Rectal smooth muscle tissue (tissue), 1 donor: ENCODE data around the gene CNRIP1.
"Not testable (repeated sequence)": the region's sequence is repeated elsewhere in the genome, so short reads cannot be mapped to it uniquely, and the experiment has no call there.

ENCODE experiments used
- H3K27ac ChIP-seq: one replicate; pipeline ENCODE4 v1.7.0; 2013; ENCODE audit warnings: low read depth, low read length, inconsistent platforms
- H3K27me3 ChIP-seq: one replicate; pipeline ENCODE4 v1.7.0; 2013; ENCODE audit warnings: low read length; ENCODE audit not compliant: control insufficient read depth, insufficient read depth
- H3K36me3 ChIP-seq: one replicate; pipeline ENCODE4 v1.7.0; 2013; ENCODE audit warnings: low read length; ENCODE audit not compliant: control insufficient read depth, insufficient read depth
- H3K4me1 ChIP-seq: one replicate; pipeline ENCODE4 v1.7.0; 2013; ENCODE audit warnings: low read length; ENCODE audit not compliant: control insufficient read depth, insufficient read depth
- H3K4me3 ChIP-seq: one replicate; pipeline ENCODE4 v1.7.0; 2013; ENCODE audit warnings: low read length
- H3K9ac ChIP-seq: one replicate; pipeline ENCODE4 v1.7.0; 2013; ENCODE audit warnings: low read length

Gene CNRIP1

GRCh38 chr2:68333009-68333408 lies 13.3 kb upstream of the CNRIP1 start:
- Histone ChIP-seq H3K27ac (no peak overlapping the region), H3K4me3 (no peak overlapping the region)

GRCh38 chr2:68330691-68331090 lies 10.9 kb upstream of the CNRIP1 start:
- Histone ChIP-seq H3K27me3 (peaks cover 5% of the 10 kb centered on the region), H3K27ac (no peak overlapping the region), H3K9ac (no peak overlapping the region), H3K4me3 (no peak overlapping the region), H3K36me3 (no peaks in the 10 kb centered on the region), H3K4me1 (no peaks in the 10 kb centered on the region)

More at GRCh38 chr2:68333009-68333408, 13.3 kb upstream of the CNRIP1 start:
- H3K27me3 ChIP-seq = peaks cover 5% of the 10 kb centered on the region
- H3K36me3 ChIP-seq = no peaks in the 10 kb centered on the region
- no peak overlapping the region for H3K9ac ChIP-seq
- H3K4me1 ChIP-seq = no peaks in the 10 kb centered on the region

GRCh38 chr2:68328901-68329300 lies 9.2 kb upstream of the CNRIP1 start:
- Histone ChIP-seq H3K9ac (no peak overlapping the region), H3K36me3 (no peaks in the 10 kb centered on the region), H3K27ac (no peak overlapping the region), H3K27me3 (peaks cover 5% of the 10 kb centered on the region), H3K4me1 (no peaks in the 10 kb centered on the region), H3K4me3 (no peak overlapping the region)

GRCh38 chr2:68325056-68325455 lies 5.3 kb upstream of the CNRIP1 start:
- Histone ChIP-seq H3K4me3 (no peak overlapping the region), H3K36me3 (no peaks in the 10 kb centered on the region), H3K9ac (no peak overlapping the region), H3K4me1 (no peaks in the 10 kb centered on the region), H3K27ac (no peak overlapping the region), H3K27me3 (peaks cover 5% of the 10 kb centered on the region)

- peak overlapping the region; percentile 87 for H3K4me3 ChIP-seq
- peak overlapping the region; percentile 90 for H3K27ac ChIP-seq
- peaks cover 3% of the 10 kb centered on the region for H3K27me3 ChIP-seq
- H3K4me1 ChIP-seq = no peaks in the 10 kb centered on the region
- H3K36me3 ChIP-seq = no peaks in the 10 kb centered on the region
- peak overlapping the region; percentile 2 for H3K9ac ChIP-seq
Observed at GRCh38 chr2:68320118-68320641, 431 bp upstream of the CNRIP1 start.

- Histone ChIP-seq H3K27me3 (peaks cover 3% of the 10 kb centered on the region), H3K4me1 (no peaks in the 10 kb centered on the region), H3K36me3 (no peaks in the 10 kb centered on the region), H3K27ac (peak overlapping the region; percentile 90), H3K9ac (peak overlapping the region; percentile 70), H3K4me3 (peak overlapping the region; percentile 87)
Observed at GRCh38 chr2:68318914-68319397, 793 bp downstream of the CNRIP1 start.

GRCh38 chr2:68317971-68318913 lies 1.5 kb downstream of the CNRIP1 start:
- peak overlapping the region; percentile 90 for H3K27ac ChIP-seq
- peak overlapping the region; percentile 87 for H3K4me3 ChIP-seq
- H3K9ac ChIP-seq = peak overlapping the region; percentile 66
- no peaks in the 10 kb centered on the region for H3K36me3 ChIP-seq
- no peaks in the 10 kb centered on the region for H3K4me1 ChIP-seq
- H3K27me3 ChIP-seq = peaks cover 3% of the 10 kb centered on the region

GRCh38 chr2:68316111-68316510 lies 3.6 kb downstream of the CNRIP1 start:
- H3K36me3 ChIP-seq = no peaks in the 10 kb centered on the region
- H3K9ac ChIP-seq = no peak overlapping the region
- no peak overlapping the region for H3K27ac ChIP-seq
- peaks cover 3% of the 10 kb centered on the region for H3K27me3 ChIP-seq
- no peak overlapping the region for H3K4me3 ChIP-seq
- H3K4me1 ChIP-seq = no peaks in the 10 kb centered on the region

GRCh38 chr2:68311033-68311432 lies 8.7 kb downstream of the CNRIP1 start:
- H3K4me3 ChIP-seq = no peak overlapping the region
- H3K27ac ChIP-seq = no peak overlapping the region
- H3K9ac ChIP-seq = no peak overlapping the region

GRCh38 chr2:68309426-68309825 lies 10.3 kb downstream of the CNRIP1 start:
- Histone ChIP-seq H3K27ac (no peak overlapping the region), H3K4me3 (no peak overlapping the region), H3K27me3 (no peaks in the 10 kb centered on the region), H3K36me3 (no peaks in the 10 kb centered on the region), H3K9ac (no peak overlapping the region), H3K4me1 (no peaks in the 10 kb centered on the region)

More at GRCh38 chr2:68311033-68311432, 8.7 kb downstream of the CNRIP1 start:
- Histone ChIP-seq H3K4me1 (no peaks in the 10 kb centered on the region), H3K36me3 (no peaks in the 10 kb centered on the region), H3K27me3 (no peaks in the 10 kb centered on the region)

GRCh38 chr2:68303902-68304272 lies 15.9 kb downstream of the CNRIP1 start:
- not testable (repeated sequence) for H3K4me1 ChIP-seq, H3K4me3 ChIP-seq, H3K27ac ChIP-seq, H3K36me3 ChIP-seq, H3K9ac ChIP-seq, H3K27me3 ChIP-seq

GRCh38 chr2:68303033-68303901 lies 16.5 kb downstream of the CNRIP1 start:
- no peak overlapping the region for H3K4me3 ChIP-seq
- H3K27ac ChIP-seq = no peak overlapping the region
- H3K27me3 ChIP-seq = no peaks in the 10 kb centered on the region
- no peaks in the 10 kb centered on the region for H3K4me1 ChIP-seq
- H3K36me3 ChIP-seq = no peaks in the 10 kb centered on the region
- H3K9ac ChIP-seq = no peak overlapping the region
